ENCODE results near the gene UBA52.

UBA52 gene

GRCh38 chr19:18606281-18607225, 34.9 kb downstream of the UBA52 start, which contains the start of gene CRLF1:
TSS of gene CRLF1 (minus strand) at chr19:18606799. CDS start at chr19:18606656, 143 bp downstream.
- DNase-seq (ENCODE audit: low read depth) = no peak
- no peak for TF ChIP-seq CTCF (conservative IDR thresholded peaks at IDR 0.05; ENCODE audit: low read length)
- no peak within 1 kb of the TSS; the same call in 1 of the 2 replicates for H3K4me3 ChIP-seq (ENCODE audit: low read length)

GRCh38 chr19:18607226-18608101, 35.8 kb downstream of the UBA52 start:
- TF ChIP-seq CTCF (conservative IDR thresholded peaks at IDR 0.05; ENCODE audit: low read length) = no peak
- H3K4me3 ChIP-seq (ENCODE audit: low read length) = no peak overlapping the region
- no peak for DNase-seq (ENCODE audit: low read depth)

GRCh38 chr19:18608102-18608804, 36.6 kb downstream of the UBA52 start:
- H3K4me3 ChIP-seq (ENCODE audit: low read length) = no peak overlapping the region
- DNase-seq (ENCODE audit: low read depth) = no peak
- TF ChIP-seq CTCF (conservative IDR thresholded peaks at IDR 0.05; ENCODE audit: low read length) = no peak

GRCh38 chr19:18608805-18609716, 37.4 kb downstream of the UBA52 start:
- DNase-seq (ENCODE audit: low read depth) = no peak
- no peak overlapping the region for H3K4me3 ChIP-seq (ENCODE audit: low read length)
- no peak for TF ChIP-seq CTCF (conservative IDR thresholded peaks at IDR 0.05; ENCODE audit: low read length)

GRCh38 chr19:18609717-18610051, 38.0 kb downstream of the UBA52 start:
- H3K4me3 ChIP-seq (ENCODE audit: low read length) = no peak overlapping the region
- DNase-seq (ENCODE audit: low read depth) = no peak
- no peak for TF ChIP-seq CTCF (conservative IDR thresholded peaks at IDR 0.05; ENCODE audit: low read length)

GRCh38 chr19:18610245-18610555, 38.5 kb downstream of the UBA52 start:
- TF ChIP-seq CTCF (conservative IDR thresholded peaks at IDR 0.05; ENCODE audit: low read length) = no peak
- DNase-seq (ENCODE audit: low read depth) = no peak
- H3K4me3 ChIP-seq (ENCODE audit: low read length) = no peak overlapping the region

Data from AG10803 (cell line).